HEK293T (cell line): ENCODE measurements around the gene SPSB1.

Experiments
- CTCF ChIA-PET: fragments of 350-600 bp; formaldehyde crosslinking; extraction: SDS; loops from one replicate; lab custom pipeline; 2021; ENCODE audit warnings: antibody characterized with exemption, inconsistent platforms; lab: Yijun Ruan, JAX
- POLR2A ChIA-PET: fragments of 350-600 bp; formaldehyde crosslinking; extraction: SDS; loops from one replicate; lab custom pipeline; 2020; ENCODE audit warnings: antibody characterized with exemption, inconsistent platforms; lab: Yijun Ruan, JAX
- DNase-seq: peaks from one replicate; pipeline ENCODE4 v3.0.0; 2012; ENCODE audit warnings: mixed read lengths; ENCODE audit errors: extremely low spot score
- ARNT ChIP-seq: fragments of 450-650 bp; IDR thresholded peaks from 2 replicates; pipeline ENCODE4 v1.6.1; 2017; ENCODE audit warnings: mild to moderate bottlenecking
- BHLHE40 ChIP-seq: fragments of 450-650 bp; IDR thresholded peaks from 2 replicates; pipeline ENCODE4 v1.6.1; 2016; ENCODE audit warnings: mild to moderate bottlenecking, moderate library complexity, borderline replicate concordance
- CTBP1 ChIP-seq: fragments of 450-650 bp; IDR thresholded peaks from 2 replicates; pipeline ENCODE4 v1.6.1; 2016; ENCODE audit warnings: borderline replicate concordance
- ELF4 ChIP-seq: fragments of 450-650 bp; IDR thresholded peaks from 2 replicates; pipeline ENCODE4 v1.6.1; 2017; ENCODE audit warnings: antibody characterized with exemption
- FOXA1 ChIP-seq: fragments of 450-650 bp; IDR thresholded peaks from 2 replicates; pipeline ENCODE4 v1.6.1; 2016; ENCODE audit warnings: mild to moderate bottlenecking
- FOXK2 ChIP-seq: fragments of 450-650 bp; IDR thresholded peaks from 2 replicates; pipeline ENCODE4 v1.6.1; 2016; ENCODE audit warnings: mild to moderate bottlenecking
- FOXM1 ChIP-seq: fragments of 450-650 bp; IDR thresholded peaks from 2 replicates; pipeline ENCODE4 v1.6.1; 2017; ENCODE audit warnings: mild to moderate bottlenecking, borderline replicate concordance
- HDGF ChIP-seq: fragments of 450-650 bp; IDR thresholded peaks from 2 replicates; pipeline ENCODE4 v1.6.1; 2017; ENCODE audit warnings: antibody characterized with exemption, borderline replicate concordance
- L3MBTL2 ChIP-seq: fragments of 450-650 bp; conservative IDR thresholded peaks from 2 replicates; pipeline ENCODE4 v1.6.1; 2016; ENCODE audit warnings: mild to moderate bottlenecking
- LEF1 ChIP-seq: fragments of 450-650 bp; IDR thresholded peaks from 2 replicates; pipeline ENCODE4 v1.6.1; 2017; ENCODE audit warnings: mild to moderate bottlenecking, borderline replicate concordance
- NFRKB ChIP-seq: fragments of 450-650 bp; IDR thresholded peaks from 2 replicates; pipeline ENCODE4 v1.6.1; 2016; ENCODE audit warnings: mild to moderate bottlenecking, moderate library complexity
- SP1 ChIP-seq: fragments of 450-650 bp; IDR thresholded peaks from 2 replicates; pipeline ENCODE4 v1.6.1; 2017
- SUZ12 ChIP-seq: fragments of 450-650 bp; IDR thresholded peaks from 2 replicates; pipeline ENCODE4 v1.6.1; 2016; ENCODE audit warnings: mild to moderate bottlenecking
- TARDBP ChIP-seq: fragments of 450-650 bp; IDR thresholded peaks from 2 replicates; pipeline ENCODE4 v1.6.1; 2016
- ZNF384 ChIP-seq: fragments of 450-650 bp; IDR thresholded peaks from 2 replicates; pipeline ENCODE4 v1.6.1; 2016
- TF ChIP-seq, protein P1 (sequence below): fragments of 450-650 bp; IDR thresholded peaks from 2 replicates; pipeline ENCODE4 v1.6.1; 2016

The SPSB1 gene

GRCh38 chr1:9300573-9300972 lies 7.9 kb downstream of the SPSB1 start:
- DNase-seq: no peak
- ChIA-PET POLR2A (no interaction called here), CTCF (no interaction called here)
- no peak for TF ChIP-seq L3MBTL2

DNA sequence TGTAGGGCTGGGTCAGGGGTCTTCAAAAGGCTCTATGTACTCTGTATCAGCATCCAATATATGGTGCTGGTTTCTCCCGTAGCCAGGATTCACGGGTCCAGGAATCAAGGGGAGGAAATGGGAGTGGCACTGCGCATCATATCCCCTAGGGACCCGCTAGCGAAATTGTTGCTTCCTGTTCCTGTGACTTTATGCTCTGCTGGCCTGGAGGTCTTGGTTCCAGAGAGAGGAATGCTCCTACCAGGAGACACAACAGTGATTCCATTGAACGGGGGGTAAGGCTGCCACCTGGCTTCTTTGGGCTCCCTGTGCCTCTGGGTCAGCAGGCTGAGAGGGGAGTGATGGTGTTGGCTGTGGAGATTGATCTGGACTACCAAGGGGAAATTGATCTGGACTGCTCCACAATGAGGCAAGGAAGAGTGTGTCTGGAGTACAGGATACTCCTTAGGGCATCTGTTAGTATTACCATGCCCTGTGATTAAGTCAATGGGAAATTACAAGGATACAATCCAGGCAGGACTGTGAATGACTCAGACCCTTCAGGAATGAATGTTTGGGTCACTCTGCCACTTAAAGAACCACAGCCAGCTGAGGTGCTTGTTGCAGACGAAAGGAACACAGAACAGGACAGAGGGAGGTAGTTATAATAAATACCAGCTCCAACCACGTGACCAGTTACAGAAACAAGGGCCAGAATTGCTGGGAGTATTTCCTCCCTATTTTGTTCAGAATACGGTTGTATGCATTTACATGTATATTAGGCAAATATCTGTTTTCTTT lies 10.2 kb downstream of the SPSB1 start:
- no peak for TF ChIP-seq SP1
- no peak for TF ChIP-seq FOXK2
- ChIA-PET POLR2A (no interaction called here), CTCF (no interaction called here)
- DNase-seq: no peak

DNA sequence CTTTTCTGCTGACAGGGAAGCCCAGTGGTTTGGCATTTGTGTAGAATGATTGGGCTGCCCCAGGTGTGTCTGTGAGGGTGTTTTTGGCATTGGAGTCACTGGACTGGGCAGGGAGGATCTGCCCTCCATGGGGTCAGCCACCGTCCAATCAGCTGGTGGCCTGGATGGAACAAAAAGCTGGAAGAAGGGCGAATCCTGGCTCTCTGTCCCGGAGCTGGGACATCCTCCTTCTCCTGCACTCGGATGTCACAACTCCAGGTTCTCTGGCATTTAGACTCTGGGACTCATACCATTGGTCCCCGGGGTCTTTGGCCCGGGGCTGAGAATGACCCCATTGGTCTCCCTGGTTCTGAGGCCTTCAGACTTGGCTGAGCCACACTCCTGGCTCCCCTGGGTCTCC lies 11.2 kb downstream of the SPSB1 start:
- ChIA-PET POLR2A (no interaction called here), CTCF (no interaction called here)
- no peak for TF ChIP-seq LEF1
- no peak for TF ChIP-seq ARNT
- no peak for TF ChIP-seq SP1
- DNase-seq: no peak

DNA sequence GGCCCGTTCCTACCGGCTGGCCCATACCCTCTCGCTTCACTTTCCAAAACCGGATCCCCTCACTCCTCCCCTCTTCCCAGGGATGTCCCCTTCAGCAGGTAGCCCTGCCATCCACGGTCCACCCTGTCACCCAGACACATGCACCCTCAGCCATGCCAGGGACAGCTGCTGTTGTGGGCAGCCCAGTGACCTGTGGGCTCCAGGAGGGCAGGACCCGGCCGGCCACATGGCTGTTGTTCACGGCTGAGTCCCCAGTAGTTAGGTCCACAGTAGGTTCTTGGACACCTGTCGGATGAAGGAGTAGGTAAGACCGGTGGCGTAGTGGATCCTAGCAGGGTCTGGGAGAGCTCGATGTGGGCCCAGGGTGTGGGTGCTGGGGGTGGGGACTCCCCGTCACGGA lies 12.5 kb downstream of the SPSB1 start:
- ChIA-PET POLR2A (no interaction called here), CTCF (no interaction called here)
- DNase-seq: no peak
- TF ChIP-seq BHLHE40 (no peak), HDGF (no peak), FOXA1 (no peak), ARNT (no peak), FOXK2 (no peak), FOXM1 (no peak), TARDBP (no peak), SP1 (no peak), ZNF384 (no peak)

GRCh38 chr1:9306006-9306405 lies 13.3 kb downstream of the SPSB1 start:
- ChIA-PET POLR2A (no interaction called here), CTCF (no interaction called here)
- DNase-seq: no peak
- no peak for TF ChIP-seq HDGF
- TF ChIP-seq ARNT: no peak
- no peak for TF ChIP-seq SP1
- no peak for TF ChIP-seq ELF4
- TF ChIP-seq BHLHE40: no peak
- no peak for TF ChIP-seq TARDBP
- TF ChIP-seq SUZ12: no peak
- no peak for TF ChIP-seq CTBP1
- TF ChIP-seq FOXM1: no peak
- no peak for TF ChIP-seq FOXK2
- no peak for TF ChIP-seq ZNF384
- TF ChIP-seq, protein P1, sequence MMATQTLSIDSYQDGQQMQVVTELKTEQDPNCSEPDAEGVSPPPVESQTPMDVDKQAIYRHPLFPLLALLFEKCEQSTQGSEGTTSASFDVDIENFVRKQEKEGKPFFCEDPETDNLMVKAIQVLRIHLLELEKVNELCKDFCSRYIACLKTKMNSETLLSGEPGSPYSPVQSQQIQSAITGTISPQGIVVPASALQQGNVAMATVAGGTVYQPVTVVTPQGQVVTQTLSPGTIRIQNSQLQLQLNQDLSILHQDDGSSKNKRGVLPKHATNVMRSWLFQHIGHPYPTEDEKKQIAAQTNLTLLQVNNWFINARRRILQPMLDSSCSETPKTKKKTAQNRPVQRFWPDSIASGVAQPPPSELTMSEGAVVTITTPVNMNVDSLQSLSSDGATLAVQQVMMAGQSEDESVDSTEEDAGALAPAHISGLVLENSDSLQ: no peak
- no peak for TF ChIP-seq LEF1
- TF ChIP-seq NFRKB: no peak
- TF ChIP-seq FOXA1: no peak
- TF ChIP-seq L3MBTL2: no peak

GRCh38 chr1:9307303-9307702 lies 14.6 kb downstream of the SPSB1 start:
- CTCF ChIA-PET: no interaction called here
- no peak for DNase-seq
- POLR2A ChIA-PET: no interaction called here
- TF ChIP-seq FOXK2 (no peak), FOXM1 (no peak), CTBP1 (no peak), HDGF (no peak), ZNF384 (no peak), ARNT (no peak), BHLHE40 (no peak), NFRKB (no peak), SP1 (no peak), ELF4 (no peak), L3MBTL2 (no peak), LEF1 (no peak)
- TF ChIP-seq, protein P1: no peak

- POLR2A ChIA-PET: no interaction called here
- TF ChIP-seq FOXM1: no peak
- no peak for DNase-seq
- CTCF ChIA-PET: no interaction called here
Observed at GRCh38 chr1:9308236-9308785, 15.6 kb downstream of the SPSB1 start.

GRCh38 chr1:9309080-9309479 lies 16.4 kb downstream of the SPSB1 start:
- TF ChIP-seq NFRKB (no peak), TARDBP (no peak), L3MBTL2 (no peak), CTBP1 (no peak), HDGF (no peak), ELF4 (no peak), SUZ12 (no peak), ZNF384 (no peak)
- TF ChIP-seq, protein P1: no peak
- ChIA-PET POLR2A (no interaction called here), CTCF (no interaction called here)
- no peak for DNase-seq
